Body of pancreas (tissue), 4 donors: ENCODE measurements around the gene TMEM171.

Experiments
- POLR2A ChIP-seq, 3 donors: fragments of 450-650 bp; IDR thresholded peaks; one replicate each; pipeline ENCODE4 v1.6.1; 2016; ENCODE audit warnings: antibody characterized with exemption in 3 of 3, mild to moderate bottlenecking in 2 of 3
- TF ChIP-seq, protein P1 (sequence below), 7 experiments: fragments of 450-650 bp in 4 of 7; fragments of 200-600 bp in 3 of 7; sonication (generic) in 3 of 7; IDR thresholded peaks; one replicate each; pipeline ENCODE4 v1.5.1; 2016 to 2019; ENCODE audit warnings: antibody characterized with exemption in 7 of 7

DNA sequence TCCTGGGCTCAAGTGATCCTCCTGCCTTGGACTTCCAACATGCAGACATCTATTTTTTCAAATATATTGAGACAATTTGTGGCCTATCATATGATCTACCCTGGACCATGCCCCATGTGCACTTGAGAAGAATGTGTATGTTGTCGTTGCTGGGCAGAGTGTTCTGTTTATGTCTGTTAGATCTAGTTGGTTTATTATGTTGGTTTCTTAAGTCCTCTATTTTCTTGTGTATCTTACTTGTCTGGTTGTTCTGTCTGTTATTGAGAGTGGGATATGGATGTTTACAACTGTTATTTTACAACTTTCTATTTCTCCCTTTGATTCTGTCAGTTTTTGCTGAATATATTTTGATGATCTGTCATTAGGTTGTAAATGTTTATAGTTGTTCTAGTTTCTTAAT lies 10.2 kb upstream of the TMEM171 start:
- TF ChIP-seq, protein P1, sequence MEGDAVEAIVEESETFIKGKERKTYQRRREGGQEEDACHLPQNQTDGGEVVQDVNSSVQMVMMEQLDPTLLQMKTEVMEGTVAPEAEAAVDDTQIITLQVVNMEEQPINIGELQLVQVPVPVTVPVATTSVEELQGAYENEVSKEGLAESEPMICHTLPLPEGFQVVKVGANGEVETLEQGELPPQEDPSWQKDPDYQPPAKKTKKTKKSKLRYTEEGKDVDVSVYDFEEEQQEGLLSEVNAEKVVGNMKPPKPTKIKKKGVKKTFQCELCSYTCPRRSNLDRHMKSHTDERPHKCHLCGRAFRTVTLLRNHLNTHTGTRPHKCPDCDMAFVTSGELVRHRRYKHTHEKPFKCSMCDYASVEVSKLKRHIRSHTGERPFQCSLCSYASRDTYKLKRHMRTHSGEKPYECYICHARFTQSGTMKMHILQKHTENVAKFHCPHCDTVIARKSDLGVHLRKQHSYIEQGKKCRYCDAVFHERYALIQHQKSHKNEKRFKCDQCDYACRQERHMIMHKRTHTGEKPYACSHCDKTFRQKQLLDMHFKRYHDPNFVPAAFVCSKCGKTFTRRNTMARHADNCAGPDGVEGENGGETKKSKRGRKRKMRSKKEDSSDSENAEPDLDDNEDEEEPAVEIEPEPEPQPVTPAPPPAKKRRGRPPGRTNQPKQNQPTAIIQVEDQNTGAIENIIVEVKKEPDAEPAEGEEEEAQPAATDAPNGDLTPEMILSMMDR (IDR thresholded peaks at IDR 0.05): no peak
- TF ChIP-seq POLR2A (IDR thresholded peaks at IDR 0.05): no peak
